K562 (cell line): ENCODE data around the gene FRG2C.
"Not testable (repeated sequence)": the region's sequence is repeated elsewhere in the genome, so short reads cannot be mapped to it uniquely, and the experiment has no call there.

Source experiments
- CREB1 ChIP-seq, 2 experiments: sonication (generic) in 1 of 2; formaldehyde crosslinking in 1 of 2; IDR thresholded peaks; 2 replicates each; pipeline versions ENCODE4 v1.6.1 to v1.8.0; 2012 to 2022; ENCODE audit warnings: inconsistent platforms in 1 of 2, mild to moderate bottlenecking in 1 of 2, missing genetic modification reagents in 1 of 2, moderate library complexity in 1 of 2
- PCBP1 ChIP-seq: fragments of 200-400 bp; formaldehyde crosslinking; IDR thresholded peaks from 2 replicates; pipeline ENCODE4 v1.6.1; 2018; ENCODE audit warnings: mild to moderate bottlenecking, low read depth, low read length; ENCODE audit not compliant: poor library complexity, severe bottlenecking
- SMAD1 ChIP-seq: fragments of 150-350 bp; IDR thresholded peaks from 2 replicates; pipeline ENCODE4 v1.6.1; 2014; ENCODE audit warnings: low read length, low read depth; ENCODE audit not compliant: partially characterized antibody
- SMC3 ChIP-seq: conservative IDR thresholded peaks from 2 replicates; pipeline ENCODE4 v1.6.1; 2011; ENCODE audit warnings: low read depth, low read length, improper control_type of control experiment; ENCODE audit not compliant: insufficient read depth
- TBL1XR1 ChIP-seq, 2 experiments: IDR thresholded peaks; 2 replicates each; pipeline ENCODE4 v1.6.1; 2012; ENCODE audit warnings: improper control_type of control experiment in 2 of 2, low read length in 2 of 2, mild to moderate bottlenecking in 1 of 2
- ZNF239 ChIP-seq: fragments of 250-450 bp; sonication (Bioruptor Pico); IDR thresholded peaks from 2 replicates; pipeline ENCODE4 v1.4.0; 2020; ENCODE audit warnings: mild to moderate bottlenecking
- TF ChIP-seq, protein P1 (sequence below), 2 experiments: fragments of 450-650 bp; formaldehyde crosslinking in 1 of 2; IDR thresholded peaks; 2 replicates each; pipeline versions ENCODE4 v1.4.0 to v1.6.1; 2014 to 2020; ENCODE audit warnings: mild to moderate bottlenecking in 2 of 2, borderline replicate concordance in 1 of 2, low read depth in 1 of 2
- TF ChIP-seq, protein P2 (sequence below), 3 experiments: IDR thresholded peaks in 2 of 3; conservative IDR thresholded peaks in 1 of 3; 2 replicates each; pipeline ENCODE4 v1.5.1; 2011 to 2012; ENCODE audit warnings: low read length in 3 of 3, mild to moderate bottlenecking in 3 of 3, control low read depth in 2 of 3, improper control_type of control experiment in 1 of 3, inconsistent platforms in 1 of 3, low read depth in 1 of 3, mixed read lengths in 1 of 3, moderate library complexity in 1 of 3; ENCODE audit not compliant: insufficient read depth in 2 of 3

DNA sequence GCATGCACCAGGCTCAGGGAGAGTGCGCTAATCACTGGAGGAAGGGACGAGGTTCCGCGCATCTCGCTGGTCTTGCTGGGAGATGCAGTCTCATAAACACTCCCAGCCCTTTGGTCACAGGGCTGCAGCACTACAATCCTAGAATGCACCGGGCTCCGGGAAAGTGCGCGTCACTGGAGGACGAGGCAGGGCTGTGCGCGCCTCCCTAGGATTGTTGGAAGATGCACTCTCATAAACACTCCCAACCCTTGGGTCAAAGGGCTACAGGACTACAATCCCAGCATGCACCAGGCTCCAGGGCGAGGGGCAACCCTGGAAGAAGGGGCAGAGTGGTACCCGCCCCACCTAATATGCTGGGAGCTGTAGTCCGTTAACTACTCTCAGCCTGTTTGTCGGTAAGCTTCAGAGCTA lies 23.0 kb upstream of the FRG2C start:
- TF ChIP-seq, protein P1, sequence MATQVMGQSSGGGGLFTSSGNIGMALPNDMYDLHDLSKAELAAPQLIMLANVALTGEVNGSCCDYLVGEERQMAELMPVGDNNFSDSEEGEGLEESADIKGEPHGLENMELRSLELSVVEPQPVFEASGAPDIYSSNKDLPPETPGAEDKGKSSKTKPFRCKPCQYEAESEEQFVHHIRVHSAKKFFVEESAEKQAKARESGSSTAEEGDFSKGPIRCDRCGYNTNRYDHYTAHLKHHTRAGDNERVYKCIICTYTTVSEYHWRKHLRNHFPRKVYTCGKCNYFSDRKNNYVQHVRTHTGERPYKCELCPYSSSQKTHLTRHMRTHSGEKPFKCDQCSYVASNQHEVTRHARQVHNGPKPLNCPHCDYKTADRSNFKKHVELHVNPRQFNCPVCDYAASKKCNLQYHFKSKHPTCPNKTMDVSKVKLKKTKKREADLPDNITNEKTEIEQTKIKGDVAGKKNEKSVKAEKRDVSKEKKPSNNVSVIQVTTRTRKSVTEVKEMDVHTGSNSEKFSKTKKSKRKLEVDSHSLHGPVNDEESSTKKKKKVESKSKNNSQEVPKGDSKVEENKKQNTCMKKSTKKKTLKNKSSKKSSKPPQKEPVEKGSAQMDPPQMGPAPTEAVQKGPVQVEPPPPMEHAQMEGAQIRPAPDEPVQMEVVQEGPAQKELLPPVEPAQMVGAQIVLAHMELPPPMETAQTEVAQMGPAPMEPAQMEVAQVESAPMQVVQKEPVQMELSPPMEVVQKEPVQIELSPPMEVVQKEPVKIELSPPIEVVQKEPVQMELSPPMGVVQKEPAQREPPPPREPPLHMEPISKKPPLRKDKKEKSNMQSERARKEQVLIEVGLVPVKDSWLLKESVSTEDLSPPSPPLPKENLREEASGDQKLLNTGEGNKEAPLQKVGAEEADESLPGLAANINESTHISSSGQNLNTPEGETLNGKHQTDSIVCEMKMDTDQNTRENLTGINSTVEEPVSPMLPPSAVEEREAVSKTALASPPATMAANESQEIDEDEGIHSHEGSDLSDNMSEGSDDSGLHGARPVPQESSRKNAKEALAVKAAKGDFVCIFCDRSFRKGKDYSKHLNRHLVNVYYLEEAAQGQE (IDR thresholded peaks at IDR 0.05; ENCODE audit: borderline replicate concordance) = not testable (repeated sequence)
- TF ChIP-seq, protein P1 (CRISPR knock-in tag; IDR thresholded peaks at IDR 0.05; ENCODE audit: low read depth) = not testable (repeated sequence)
- TF ChIP-seq, protein P2, sequence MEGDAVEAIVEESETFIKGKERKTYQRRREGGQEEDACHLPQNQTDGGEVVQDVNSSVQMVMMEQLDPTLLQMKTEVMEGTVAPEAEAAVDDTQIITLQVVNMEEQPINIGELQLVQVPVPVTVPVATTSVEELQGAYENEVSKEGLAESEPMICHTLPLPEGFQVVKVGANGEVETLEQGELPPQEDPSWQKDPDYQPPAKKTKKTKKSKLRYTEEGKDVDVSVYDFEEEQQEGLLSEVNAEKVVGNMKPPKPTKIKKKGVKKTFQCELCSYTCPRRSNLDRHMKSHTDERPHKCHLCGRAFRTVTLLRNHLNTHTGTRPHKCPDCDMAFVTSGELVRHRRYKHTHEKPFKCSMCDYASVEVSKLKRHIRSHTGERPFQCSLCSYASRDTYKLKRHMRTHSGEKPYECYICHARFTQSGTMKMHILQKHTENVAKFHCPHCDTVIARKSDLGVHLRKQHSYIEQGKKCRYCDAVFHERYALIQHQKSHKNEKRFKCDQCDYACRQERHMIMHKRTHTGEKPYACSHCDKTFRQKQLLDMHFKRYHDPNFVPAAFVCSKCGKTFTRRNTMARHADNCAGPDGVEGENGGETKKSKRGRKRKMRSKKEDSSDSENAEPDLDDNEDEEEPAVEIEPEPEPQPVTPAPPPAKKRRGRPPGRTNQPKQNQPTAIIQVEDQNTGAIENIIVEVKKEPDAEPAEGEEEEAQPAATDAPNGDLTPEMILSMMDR (IDR thresholded peaks at IDR 0.05 in 2 of 3, conservative IDR thresholded peaks at IDR 0.05 in 1 of 3; ENCODE audit: insufficient read depth in 2 of 3, low read depth in 1 of 3, low read length in 3 of 3) = not testable (repeated sequence)
- not testable (repeated sequence) for TF ChIP-seq SMC3; PCBP1; TBL1XR1 (IDR thresholded peaks at IDR 0.05; ENCODE audit: low read length in 2 of 2); CREB1 (IDR thresholded peaks at IDR 0.05); CREB1 (CRISPR knock-in tag; IDR thresholded peaks at IDR 0.05); ZNF239 (CRISPR knock-in tag); SMAD1
